ENCODE measurements around the gene ZEB1. TPM values are rescaled to one million over a fixed set of nuclear protein-coding genes. Genes with fewer than 3 reads are reported as not detected.

The ZEB1 gene
- total and polyA plus RNA-seq, 9 of the 15 experiments (the other 6 are each of a cell fraction or from before 2014, with no cell fraction given), result 2.1 to 8.4 (median 4.9) TPM

DNA sequence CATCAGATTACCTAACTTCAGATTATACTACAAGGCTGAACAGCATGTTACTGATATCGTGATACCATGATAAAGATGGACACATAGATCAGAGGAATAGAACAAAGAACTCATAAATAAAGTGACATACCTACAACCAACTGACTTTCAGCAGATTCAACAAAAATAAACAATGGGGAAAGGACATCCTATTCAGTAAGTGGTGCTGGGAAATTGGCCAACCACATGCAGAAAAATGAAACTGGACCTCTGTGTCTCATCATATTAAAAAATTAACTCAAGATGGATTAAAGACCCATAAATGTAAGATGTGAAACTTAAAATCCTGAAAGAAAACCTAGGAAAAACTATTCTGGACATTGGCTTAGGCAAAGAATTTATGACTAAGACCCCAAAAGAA is 158.6 kb downstream of the ZEB1 start:
- 11% methylated on average over 1 of the region's 1 CpG for WGBS (ENCODE audit: insufficient coverage, low coverage, missing lambda C conversion rate)
- ATAC-seq (no peak), FAIRE-seq (no peak), DNase-seq (ENCODE audit: extremely low read depth in 1 of 4, low spot score in 3 of 4) (no peak)
- Histone ChIP-seq H3K4me3 (no peak overlapping the region), H3K9ac (ENCODE audit: insufficient read depth in 1 of 2, low read depth in 2 of 2, low read length in 2 of 2) (no peak overlapping the region), H3K27me3 (ENCODE audit: control insufficient read depth in 2 of 2, insufficient read depth in 2 of 2, low read length in 2 of 2) (no peaks in the 10 kb centered on the region), H2AFZ (ENCODE audit: low read depth, low read length) (no peak overlapping the region), H3K4me2 (ENCODE audit: insufficient read depth, low read length) (no peak overlapping the region), H4K20me1 (replicated peaks; ENCODE audit: control insufficient read depth, insufficient read depth, low read length) (no peaks in the 10 kb centered on the region), H3K9me3 (replicated peaks; ENCODE audit: control insufficient read depth, insufficient read depth, low read depth, low read length) (no peaks in the 10 kb centered on the region), H3K27ac (ENCODE audit: extremely low read depth, low read depth, low read length) (no peak overlapping the region), H3K36me3 (ENCODE audit: control insufficient read depth, insufficient read depth, low read length) (no peaks in the 10 kb centered on the region), H3K79me2 (ENCODE audit: control insufficient read depth, insufficient read depth, low read length) (no peaks in the 10 kb centered on the region), H3K9me1 (ENCODE audit: control insufficient read depth, insufficient read depth, low read length) (no peaks in the 10 kb centered on the region), H3K4me1 (replicated peaks in 1 of 2; ENCODE audit: control insufficient read depth in 2 of 2, insufficient read depth in 2 of 2, low read length in 2 of 2) (no peaks in the 10 kb centered on the region)
- BruUV-seq (replicated peaks), result no TSS peak
- intact Hi-C loops (cut with micrococcal nuclease), result no loop called here
- in situ Hi-C loops (cut with MboI), result no loop called here
- ChIA-PET POLR2A (no interaction called here), CTCF (ENCODE audit: low intra/inter-chr PET ratio) (no interaction called here)
- TF ChIP-seq, protein P1, sequence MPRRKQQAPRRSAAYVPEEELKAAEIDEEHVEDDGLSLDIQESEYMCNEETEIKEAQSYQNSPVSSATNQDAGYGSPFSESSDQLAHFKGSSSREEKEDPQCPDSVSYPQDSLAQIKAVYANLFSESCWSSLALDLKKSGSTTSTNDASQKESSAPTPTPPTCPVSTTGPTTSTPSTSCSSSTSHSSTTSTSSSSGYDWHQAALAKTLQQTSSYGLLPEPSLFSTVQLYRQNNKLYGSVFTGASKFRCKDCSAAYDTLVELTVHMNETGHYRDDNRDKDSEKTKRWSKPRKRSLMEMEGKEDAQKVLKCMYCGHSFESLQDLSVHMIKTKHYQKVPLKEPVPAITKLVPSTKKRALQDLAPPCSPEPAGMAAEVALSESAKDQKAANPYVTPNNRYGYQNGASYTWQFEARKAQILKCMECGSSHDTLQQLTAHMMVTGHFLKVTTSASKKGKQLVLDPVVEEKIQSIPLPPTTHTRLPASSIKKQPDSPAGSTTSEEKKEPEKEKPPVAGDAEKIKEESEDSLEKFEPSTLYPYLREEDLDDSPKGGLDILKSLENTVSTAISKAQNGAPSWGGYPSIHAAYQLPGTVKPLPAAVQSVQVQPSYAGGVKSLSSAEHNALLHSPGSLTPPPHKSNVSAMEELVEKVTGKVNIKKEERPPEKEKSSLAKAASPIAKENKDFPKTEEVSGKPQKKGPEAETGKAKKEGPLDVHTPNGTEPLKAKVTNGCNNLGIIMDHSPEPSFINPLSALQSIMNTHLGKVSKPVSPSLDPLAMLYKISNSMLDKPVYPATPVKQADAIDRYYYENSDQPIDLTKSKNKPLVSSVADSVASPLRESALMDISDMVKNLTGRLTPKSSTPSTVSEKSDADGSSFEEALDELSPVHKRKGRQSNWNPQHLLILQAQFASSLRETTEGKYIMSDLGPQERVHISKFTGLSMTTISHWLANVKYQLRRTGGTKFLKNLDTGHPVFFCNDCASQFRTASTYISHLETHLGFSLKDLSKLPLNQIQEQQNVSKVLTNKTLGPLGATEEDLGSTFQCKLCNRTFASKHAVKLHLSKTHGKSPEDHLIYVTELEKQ (CRISPR knock-in tag; IDR thresholded peaks at IDR 0.05), result no peak
- TF ChIP-seq NCOA6 (IDR thresholded peaks at IDR 0.05) (no peak), BDP1 (IDR thresholded peaks at IDR 0.05; ENCODE audit: insufficient read depth, insufficient read length) (no peak), CREBBP (IDR thresholded peaks at IDR 0.05; ENCODE audit: low read depth, low read length) (no peak), MYBL2 (IDR thresholded peaks at IDR 0.05; ENCODE audit: low read depth) (no peak), MYBL2 (CRISPR knock-in tag; IDR thresholded peaks at IDR 0.05; ENCODE audit: borderline replicate concordance) (no peak), NCOA1 (IDR thresholded peaks at IDR 0.05; ENCODE audit: low read depth) (no peak), ZNF263 (CRISPR knock-in tag; IDR thresholded peaks at IDR 0.05; ENCODE audit: borderline replicate concordance) (no peak), ARNT (IDR thresholded peaks at IDR 0.05) (no peak), PHB (CRISPR knock-in tag; IDR thresholded peaks at IDR 0.05) (no peak), NR1H2 (CRISPR knock-in tag; IDR thresholded peaks at IDR 0.05) (no peak), ZNF253 (CRISPR knock-in tag; conservative IDR thresholded peaks at IDR 0.05) (no peak), STAT5B (CRISPR knock-in tag; IDR thresholded peaks at IDR 0.05) (no peak), CREB1 (IDR thresholded peaks at IDR 0.05) (no peak), CREB1 (CRISPR knock-in tag; IDR thresholded peaks at IDR 0.05) (no peak), ZEB2 (IDR thresholded peaks at IDR 0.05) (no peak), POLR2B (IDR thresholded peaks at IDR 0.05; ENCODE audit: low read depth, partially characterized antibody) (no peak), STAG1 (CRISPR knock-in tag; IDR thresholded peaks at IDR 0.05; ENCODE audit: borderline replicate concordance) (no peak)
- TF ChIP-seq, protein P2, sequence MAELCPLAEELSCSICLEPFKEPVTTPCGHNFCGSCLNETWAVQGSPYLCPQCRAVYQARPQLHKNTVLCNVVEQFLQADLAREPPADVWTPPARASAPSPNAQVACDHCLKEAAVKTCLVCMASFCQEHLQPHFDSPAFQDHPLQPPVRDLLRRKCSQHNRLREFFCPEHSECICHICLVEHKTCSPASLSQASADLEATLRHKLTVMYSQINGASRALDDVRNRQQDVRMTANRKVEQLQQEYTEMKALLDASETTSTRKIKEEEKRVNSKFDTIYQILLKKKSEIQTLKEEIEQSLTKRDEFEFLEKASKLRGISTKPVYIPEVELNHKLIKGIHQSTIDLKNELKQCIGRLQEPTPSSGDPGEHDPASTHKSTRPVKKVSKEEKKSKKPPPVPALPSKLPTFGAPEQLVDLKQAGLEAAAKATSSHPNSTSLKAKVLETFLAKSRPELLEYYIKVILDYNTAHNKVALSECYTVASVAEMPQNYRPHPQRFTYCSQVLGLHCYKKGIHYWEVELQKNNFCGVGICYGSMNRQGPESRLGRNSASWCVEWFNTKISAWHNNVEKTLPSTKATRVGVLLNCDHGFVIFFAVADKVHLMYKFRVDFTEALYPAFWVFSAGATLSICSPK (IDR thresholded peaks at IDR 0.05; ENCODE audit: borderline replicate concordance), result no peak
- TF ChIP-seq, protein P3, sequence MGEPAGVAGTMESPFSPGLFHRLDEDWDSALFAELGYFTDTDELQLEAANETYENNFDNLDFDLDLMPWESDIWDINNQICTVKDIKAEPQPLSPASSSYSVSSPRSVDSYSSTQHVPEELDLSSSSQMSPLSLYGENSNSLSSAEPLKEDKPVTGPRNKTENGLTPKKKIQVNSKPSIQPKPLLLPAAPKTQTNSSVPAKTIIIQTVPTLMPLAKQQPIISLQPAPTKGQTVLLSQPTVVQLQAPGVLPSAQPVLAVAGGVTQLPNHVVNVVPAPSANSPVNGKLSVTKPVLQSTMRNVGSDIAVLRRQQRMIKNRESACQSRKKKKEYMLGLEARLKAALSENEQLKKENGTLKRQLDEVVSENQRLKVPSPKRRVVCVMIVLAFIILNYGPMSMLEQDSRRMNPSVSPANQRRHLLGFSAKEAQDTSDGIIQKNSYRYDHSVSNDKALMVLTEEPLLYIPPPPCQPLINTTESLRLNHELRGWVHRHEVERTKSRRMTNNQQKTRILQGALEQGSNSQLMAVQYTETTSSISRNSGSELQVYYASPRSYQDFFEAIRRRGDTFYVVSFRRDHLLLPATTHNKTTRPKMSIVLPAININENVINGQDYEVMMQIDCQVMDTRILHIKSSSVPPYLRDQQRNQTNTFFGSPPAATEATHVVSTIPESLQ (CRISPR knock-in tag; IDR thresholded peaks at IDR 0.05), result no peak
